Small intestine (tissue), 7 donors: ENCODE results near the gene CDK15. TPM values are rescaled to one million over a fixed set of nuclear protein-coding genes. Genes with fewer than 3 reads are reported as not detected.

Experiments used
- DNase-seq, 2 donors: peaks; one replicate each; pipeline versions ENCODE4 v3.0.0 to v3.0.0-alpha.2; 2013
- FAIRE-seq: peaks from 2 replicates; lab custom pipeline; 2012; peaks lifted over from hg19 to GRCh38; lab: Jason Lieb, UNC
- H3K27ac ChIP-seq, 3 donors: one replicate each; pipeline ENCODE4 v1.5.1; 2013; ENCODE audit warnings: low read length in 2 of 3, mild to moderate bottlenecking in 2 of 3, control low read depth in 1 of 3, inconsistent platforms in 1 of 3, low read depth in 1 of 3, moderate library complexity in 1 of 3
- H3K27me3 ChIP-seq, 3 donors: one replicate each; pipeline ENCODE4 v1.6.1; 2013; ENCODE audit warnings: low read length in 3 of 3, inconsistent platforms in 1 of 3; ENCODE audit not compliant: control insufficient read depth in 3 of 3, insufficient read depth in 3 of 3
- H3K36me3 ChIP-seq, 3 donors: one replicate each; pipeline ENCODE4 v1.6.1; 2013; ENCODE audit warnings: low read length in 3 of 3, inconsistent platforms in 1 of 3, low read depth in 1 of 3, mild to moderate bottlenecking in 1 of 3, moderate library complexity in 1 of 3; ENCODE audit not compliant: control insufficient read depth in 3 of 3, insufficient read depth in 2 of 3
- H3K4me1 ChIP-seq, 3 donors: one replicate each; pipeline ENCODE4 v1.6.1; 2013; ENCODE audit warnings: low read length in 2 of 3, inconsistent platforms in 1 of 3, low read depth in 1 of 3, mild to moderate bottlenecking in 1 of 3, moderate library complexity in 1 of 3; ENCODE audit not compliant: control insufficient read depth in 3 of 3, insufficient read depth in 2 of 3
- H3K4me3 ChIP-seq, 3 donors: one replicate each; pipeline ENCODE4 v1.5.1; 2013; ENCODE audit warnings: low read length in 3 of 3, control low read depth in 1 of 3, inconsistent platforms in 1 of 3, low read depth in 1 of 3, mild to moderate bottlenecking in 1 of 3, moderate library complexity in 1 of 3
- H3K9me3 ChIP-seq, 2 donors: one replicate each; pipeline ENCODE4 v1.6.1; 2013; ENCODE audit warnings: low read depth in 1 of 2, low read length in 1 of 2; ENCODE audit not compliant: control insufficient read depth in 2 of 2, insufficient read depth in 1 of 2
- WGBS, 3 donors: extraction: QIAGEN DNeasy Blood & Tissue Kit; methylation state at CpG; one replicate each; pipeline ENCODE4 v1.1.7; 2013; 5-methylcytosine and 5-hydroxymethylcytosine counted together
- polyA plus RNA-seq, 4 donors: library from polyadenylated mRNA; stranded (reverse) in 3 of 4; unstranded in 1 of 4; fragments of 200-250 nt in 3 of 4; fragments of 120-200 nt in 1 of 4; gene quantifications; one replicate each; pipeline versions ENCODE4 v1.2.1 to v1.2.3, GENCODE V29; 2013
- donor health status: healthy with polysubstance abuse.
- donor health status: control.
- donor health status: control.
- donor health status: Bipolar disorder and iron deficiency.
- donor health status: healthy.

CDK15 gene
- polyA plus RNA-seq, 4 donors: 0.52 to 1.2 (median 0.54) TPM; not detected in 1

GRCh38 chr2:201906777-201907562 is 100.6 kb downstream of the CDK15 start:
- no peaks in the 10 kb centered on the region for H3K36me3 ChIP-seq
- FAIRE-seq (no peak), DNase-seq (no peak)
- no peak overlapping the region for H3K27ac ChIP-seq
- no peak overlapping the region for H3K4me3 ChIP-seq
- 70 to 72% (median 71%) methylated on average over 10 of the region's 10 CpGs for WGBS, 3 donors
- H3K27me3 ChIP-seq: no peaks in the 10 kb centered on the region
- no peaks in the 10 kb centered on the region for H3K9me3 ChIP-seq
- H3K4me1 ChIP-seq: peaks cover 0 to 10% (median 5%) of the 10 kb centered on the region in 3 donors

- FAIRE-seq (no peak), DNase-seq (no peak)
- Histone ChIP-seq H3K27ac (no peak overlapping the region), H3K36me3 (no peaks in the 10 kb centered on the region), H3K27me3 (no peaks in the 10 kb centered on the region), H3K9me3 (no peaks in the 10 kb centered on the region), H3K4me3 (no peak overlapping the region), H3K4me1 (peaks cover 0 to 10% (median 5%) of the 10 kb centered on the region in 3 donors)
- 90 to 93% (median 92%) methylated on average over 4 of the region's 4 CpGs for WGBS, 3 donors
These were observed 101.2 kb downstream of the CDK15 start for GRCh38 chr2:201907563-201907881.

- Histone ChIP-seq H3K36me3 (no peaks in the 10 kb centered on the region), H3K4me3 (no peak overlapping the region), H3K27me3 (no peaks in the 10 kb centered on the region), H3K27ac (no peak overlapping the region), H3K9me3 (no peaks in the 10 kb centered on the region), H3K4me1 (peaks cover 0 to 10% (median 5%) of the 10 kb centered on the region in 3 donors)
- FAIRE-seq (no peak), DNase-seq (no peak)
- 19 to 57% (median 43%) methylated on average over 2 of the region's 2 CpGs for WGBS, 3 donors
These were observed 102.6 kb downstream of the CDK15 start for GRCh38 chr2:201908901-201909300.

DNA sequence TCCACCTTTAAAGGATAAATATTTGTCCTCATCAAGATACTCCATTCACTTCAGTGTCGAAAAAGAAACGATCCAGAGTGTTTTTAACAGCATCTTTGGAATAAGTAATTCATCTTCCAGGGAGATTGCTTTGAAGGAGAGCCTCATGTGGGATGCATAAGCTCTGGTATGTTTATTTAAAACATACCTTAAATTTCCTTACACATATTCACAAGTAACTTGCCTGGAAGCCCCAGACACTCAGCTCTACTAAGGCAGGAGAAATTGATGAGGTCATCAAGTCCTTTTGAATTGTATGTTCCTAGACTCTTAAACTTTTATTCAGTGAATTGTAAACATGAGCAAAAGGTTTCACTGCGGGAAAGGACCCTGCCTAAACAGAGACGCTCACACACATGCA is 103.0 kb downstream of the CDK15 start:
- no peak for FAIRE-seq

DNA sequence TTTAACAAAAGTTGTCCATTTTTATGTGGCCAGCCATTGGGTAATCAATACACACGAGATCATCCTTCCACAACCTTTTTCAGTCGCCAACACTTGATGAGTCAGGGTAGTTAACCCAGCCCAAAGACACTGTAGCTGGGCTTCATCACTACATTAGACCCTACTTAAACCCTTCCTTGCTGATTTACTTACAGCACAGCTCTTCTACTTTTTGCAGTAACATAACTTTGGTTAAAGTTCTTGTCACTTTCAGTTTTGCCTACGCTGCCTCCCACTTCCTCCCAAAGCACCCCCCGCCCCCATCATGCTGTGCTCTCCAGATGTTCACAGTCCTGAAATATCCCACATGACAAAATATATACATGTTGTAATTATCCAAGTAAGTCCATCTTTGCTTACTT is 103.6 kb downstream of the CDK15 start:
- WGBS, 3 donors: 20 to 28% (median 27%) methylated on average over 4 of the region's 4 CpGs
- H3K4me3 ChIP-seq: peak overlapping the region in 1 of 3 donors; percentile 0
- H3K27ac ChIP-seq: no peak overlapping the region
- FAIRE-seq: no peak
- H3K27me3 ChIP-seq: no peaks in the 10 kb centered on the region
- DNase-seq: peak in 1 of 2 donors; percentile 18
- H3K36me3 ChIP-seq: no peaks in the 10 kb centered on the region
- H3K4me1 ChIP-seq: peaks cover 0 to 10% (median 5%) of the 10 kb centered on the region in 3 donors
- H3K9me3 ChIP-seq: no peaks in the 10 kb centered on the region

More for the DNA sequence above, 103.0 kb downstream of the CDK15 start:
- Histone ChIP-seq H3K27me3 (no peaks in the 10 kb centered on the region), H3K4me3 (no peak overlapping the region), H3K4me1 (peaks cover 0 to 10% (median 5%) of the 10 kb centered on the region in 3 donors), H3K9me3 (no peaks in the 10 kb centered on the region), H3K36me3 (no peaks in the 10 kb centered on the region), H3K27ac (no peak overlapping the region)
- DNase-seq: no peak
- WGBS, 3 donors: 77 to 83% (median 81%) methylated on average over 4 of the region's 4 CpGs

DNA sequence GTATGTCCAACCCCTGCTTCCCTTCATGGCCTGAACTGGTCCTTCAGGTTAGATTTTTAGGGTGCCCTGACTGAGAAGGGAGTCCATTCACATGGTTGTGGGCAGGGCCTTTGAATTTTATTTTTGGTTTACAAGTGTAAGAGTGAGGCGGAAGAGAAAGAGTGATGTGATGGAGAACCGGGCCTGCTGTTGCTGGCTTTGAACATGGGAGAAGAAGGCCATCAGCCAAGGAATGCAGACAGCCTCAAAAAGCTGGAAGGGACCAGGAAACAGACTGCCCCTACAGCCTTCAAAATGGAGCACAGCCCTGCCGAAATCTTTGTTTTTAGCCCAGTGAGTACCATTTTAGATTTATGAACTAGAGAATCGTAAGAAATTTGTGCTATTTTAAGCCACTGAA is 105.0 kb downstream of the CDK15 start:
- no peak overlapping the region for H3K4me3 ChIP-seq
- no peak for FAIRE-seq
- 75 to 83% (median 80%) methylated on average over 4 of the region's 4 CpGs for WGBS, 3 donors
- peaks cover 0 to 10% (median 5%) of the 10 kb centered on the region in 3 donors for H3K4me1 ChIP-seq
- H3K36me3 ChIP-seq: no peaks in the 10 kb centered on the region
- H3K9me3 ChIP-seq: no peaks in the 10 kb centered on the region
- H3K27me3 ChIP-seq: no peaks in the 10 kb centered on the region
- H3K27ac ChIP-seq: no peak overlapping the region
- DNase-seq: no peak

DNA sequence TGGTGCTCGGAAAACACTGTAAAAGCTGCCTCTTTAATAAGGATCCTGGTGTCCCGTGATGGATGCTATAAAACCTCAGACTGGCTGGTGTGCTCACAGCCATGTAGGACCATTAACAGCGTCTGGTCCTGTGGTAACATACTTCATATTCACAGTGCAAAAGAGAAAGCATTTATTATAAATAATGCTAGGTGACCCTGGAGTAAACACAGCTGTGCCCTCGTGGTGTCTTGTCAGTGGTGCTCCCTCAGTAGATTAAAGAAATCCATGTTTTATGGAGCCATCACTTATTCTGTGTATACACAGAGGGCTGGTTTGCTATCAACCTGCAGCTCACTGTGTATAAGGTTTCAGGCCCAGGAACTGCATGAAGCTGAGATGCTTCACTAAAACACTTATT is 106.9 kb downstream of the CDK15 start:
- FAIRE-seq (no peak), DNase-seq (no peak)
- no peaks in the 10 kb centered on the region for H3K9me3 ChIP-seq
- peaks cover 0 to 5% (median 5%) of the 10 kb centered on the region in 3 donors for H3K4me1 ChIP-seq
- WGBS, 3 donors: 53 to 61% (median 57%) methylated on average over 4 of the region's 4 CpGs
- H3K36me3 ChIP-seq: no peaks in the 10 kb centered on the region
- H3K4me3 ChIP-seq: no peak overlapping the region
- H3K27me3 ChIP-seq: no peaks in the 10 kb centered on the region
- no peak overlapping the region for H3K27ac ChIP-seq

GRCh38 chr2:201915446-201915845 is 109.1 kb downstream of the CDK15 start:
- DNase-seq: no peak
- peaks cover 0 to 5% (median 2%) of the 10 kb centered on the region in 3 donors for H3K4me1 ChIP-seq
- FAIRE-seq: no peak
- no peak overlapping the region for H3K4me3 ChIP-seq
- WGBS, 3 donors: 87 to 99% (median 87%) methylated on average over 3 of the region's 3 CpGs
- H3K27me3 ChIP-seq: no peaks in the 10 kb centered on the region
- no peaks in the 10 kb centered on the region for H3K9me3 ChIP-seq
- no peaks in the 10 kb centered on the region for H3K36me3 ChIP-seq
- H3K27ac ChIP-seq: no peak overlapping the region
